ENCODE data around the gene ATL1. TPM values are rescaled to one million over a fixed set of nuclear protein-coding genes. Genes with fewer than 3 reads are reported as not detected.
A peak's percentile ranks its signal among the peaks of the same experiment; 100 is the strongest.

Gene ATL1
- total and polyA plus RNA-seq, 7 donors, result 3.2 to 22.5 (median 9.1) TPM

DNA sequence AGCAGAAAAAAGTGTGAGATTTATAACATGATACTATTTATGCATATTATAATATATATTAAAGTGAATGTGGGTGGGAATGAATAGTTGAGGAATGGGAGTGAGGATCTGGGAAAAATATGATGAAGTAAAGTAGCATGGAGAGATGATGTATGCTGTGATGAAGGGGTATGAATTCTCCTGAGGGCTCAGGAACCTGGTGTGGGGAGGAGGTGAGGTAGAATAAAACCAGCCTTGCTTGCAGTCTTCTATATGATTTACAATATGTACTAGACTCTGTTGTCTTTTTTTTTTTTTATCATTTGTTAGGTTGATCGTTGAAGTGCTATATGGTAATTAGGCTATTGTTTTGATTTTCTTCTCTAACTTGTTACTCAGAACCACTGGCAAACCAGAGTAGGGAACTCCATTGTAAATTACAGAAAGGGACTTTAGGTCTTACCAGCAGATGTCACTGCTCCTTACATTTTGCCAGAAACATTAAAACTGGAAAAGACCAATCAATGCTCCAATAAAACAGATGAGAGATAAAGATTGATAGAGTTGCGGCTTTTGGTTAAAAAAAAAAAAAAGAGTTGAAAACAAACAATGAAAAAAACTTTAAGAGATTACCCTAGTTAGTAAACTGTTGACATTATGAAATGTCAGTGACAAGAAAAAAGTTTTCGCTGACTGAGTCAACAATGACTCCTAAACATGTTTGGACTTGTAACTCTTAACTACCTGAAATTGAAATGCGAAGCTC, 39.9 kb downstream of the ATL1 start:
- DNase-seq, result no peak
- no peak overlapping the region for H3K4me3 ChIP-seq
- no peaks in the 10 kb centered on the region for H3K27me3 ChIP-seq
- TF ChIP-seq, protein P1, sequence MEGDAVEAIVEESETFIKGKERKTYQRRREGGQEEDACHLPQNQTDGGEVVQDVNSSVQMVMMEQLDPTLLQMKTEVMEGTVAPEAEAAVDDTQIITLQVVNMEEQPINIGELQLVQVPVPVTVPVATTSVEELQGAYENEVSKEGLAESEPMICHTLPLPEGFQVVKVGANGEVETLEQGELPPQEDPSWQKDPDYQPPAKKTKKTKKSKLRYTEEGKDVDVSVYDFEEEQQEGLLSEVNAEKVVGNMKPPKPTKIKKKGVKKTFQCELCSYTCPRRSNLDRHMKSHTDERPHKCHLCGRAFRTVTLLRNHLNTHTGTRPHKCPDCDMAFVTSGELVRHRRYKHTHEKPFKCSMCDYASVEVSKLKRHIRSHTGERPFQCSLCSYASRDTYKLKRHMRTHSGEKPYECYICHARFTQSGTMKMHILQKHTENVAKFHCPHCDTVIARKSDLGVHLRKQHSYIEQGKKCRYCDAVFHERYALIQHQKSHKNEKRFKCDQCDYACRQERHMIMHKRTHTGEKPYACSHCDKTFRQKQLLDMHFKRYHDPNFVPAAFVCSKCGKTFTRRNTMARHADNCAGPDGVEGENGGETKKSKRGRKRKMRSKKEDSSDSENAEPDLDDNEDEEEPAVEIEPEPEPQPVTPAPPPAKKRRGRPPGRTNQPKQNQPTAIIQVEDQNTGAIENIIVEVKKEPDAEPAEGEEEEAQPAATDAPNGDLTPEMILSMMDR (IDR thresholded peaks at IDR 0.05), result peak in 3 of 4 experiments; percentile 25 to 44 (median 33)
- TF ChIP-seq EP300 (IDR thresholded peaks at IDR 0.05) (no peak), POLR2AphosphoS5 (IDR thresholded peaks at IDR 0.05) (no peak)
- peaks cover 0 to 7% (median 0%) of the 10 kb centered on the region in 4 donors for H3K36me3 ChIP-seq
- H3K9me3 ChIP-seq, result no peaks in the 10 kb centered on the region
- intact Hi-C loops (cut with DNase I), result loop anchor here (5.0 kb wide), 2 partner anchors 112 to 177 kb away; no protein-coding TSS in a partner anchor
- no peak overlapping the region for H3K27ac ChIP-seq
- 11 to 55% methylated on average over 4 of the region's 4 CpGs for WGBS, 2 donors
- no peaks in the 10 kb centered on the region for H3K4me1 ChIP-seq

DNA sequence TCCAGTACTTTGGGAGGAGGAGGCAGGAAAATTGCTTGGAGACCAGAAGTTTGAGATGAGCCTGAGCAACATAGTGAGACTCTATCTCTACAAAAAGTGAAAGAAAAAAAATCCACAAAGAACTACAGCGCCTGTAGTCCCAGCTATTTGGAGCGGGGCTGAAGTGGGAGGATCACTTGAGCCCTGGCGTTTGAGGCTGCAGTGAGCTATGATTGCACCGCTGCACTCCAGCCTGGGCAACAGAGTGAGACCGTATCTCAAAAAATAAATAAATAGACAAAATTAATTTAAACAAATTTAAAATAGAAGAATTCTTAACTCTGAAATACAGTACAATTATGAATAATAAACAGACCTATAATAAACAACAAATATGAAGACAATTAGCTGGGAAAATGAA, 40.9 kb downstream of the ATL1 start:
- no peaks in the 10 kb centered on the region for H3K9me3 ChIP-seq
- peaks cover 0 to 6% (median 0%) of the 10 kb centered on the region in 4 donors for H3K36me3 ChIP-seq
- no peaks in the 10 kb centered on the region for H3K4me1 ChIP-seq
- TF ChIP-seq POLR2AphosphoS5 (IDR thresholded peaks at IDR 0.05), result no peak
- TF ChIP-seq EP300 (IDR thresholded peaks at IDR 0.05), result no peak
- TF ChIP-seq, protein P1 (IDR thresholded peaks at IDR 0.05), result no peak
- 87 to 90% methylated on average over 5 of the region's 5 CpGs for WGBS, 2 donors
- no peak overlapping the region for H3K4me3 ChIP-seq
- no peak for DNase-seq
- no peaks in the 10 kb centered on the region for H3K27me3 ChIP-seq
- intact Hi-C loops (cut with DNase I), result loop anchor here (5.0 kb wide), 2 partner anchors 111 to 176 kb away; no protein-coding TSS in a partner anchor
- no peak overlapping the region for H3K27ac ChIP-seq

DNA sequence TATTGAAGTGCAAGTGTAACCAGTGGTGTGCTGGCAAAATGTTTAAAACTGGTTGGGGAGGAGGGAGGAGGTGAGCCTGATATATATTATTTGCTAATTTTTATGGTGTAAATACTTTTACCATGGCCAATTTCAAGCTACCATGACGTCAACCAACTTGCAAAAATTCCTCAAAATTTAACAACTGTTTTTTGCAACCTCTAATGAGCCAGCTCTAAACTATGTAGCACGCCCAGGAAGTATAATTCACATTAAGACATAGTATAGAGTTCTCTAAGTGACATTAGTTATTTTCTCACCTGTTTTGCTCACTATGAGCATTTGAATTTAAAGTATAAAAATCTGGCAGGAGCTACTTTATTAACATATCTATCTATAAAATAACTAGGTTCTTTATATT, 41.4 kb downstream of the ATL1 start:
- Histone ChIP-seq H3K27ac (no peak overlapping the region), H3K27me3 (no peaks in the 10 kb centered on the region), H3K36me3 (peaks cover 0 to under 1% (median 0%) of the 10 kb centered on the region in 4 donors), H3K9me3 (no peaks in the 10 kb centered on the region), H3K4me1 (no peaks in the 10 kb centered on the region), H3K4me3 (no peak overlapping the region)
- DNase-seq, result no peak
- 85 to 91% methylated on average over 2 of the region's 2 CpGs for WGBS, 2 donors
- TF ChIP-seq, protein P1 (IDR thresholded peaks at IDR 0.05), result no peak
- no peak for TF ChIP-seq POLR2A (IDR thresholded peaks at IDR 0.05)
- TF ChIP-seq EP300 (IDR thresholded peaks at IDR 0.05), result no peak
- TF ChIP-seq POLR2AphosphoS5 (IDR thresholded peaks at IDR 0.05), result no peak
- intact Hi-C loops (cut with DNase I), result loop anchor here (5.0 kb wide), 2 partner anchors 111 to 176 kb away; no protein-coding TSS in a partner anchor

DNA sequence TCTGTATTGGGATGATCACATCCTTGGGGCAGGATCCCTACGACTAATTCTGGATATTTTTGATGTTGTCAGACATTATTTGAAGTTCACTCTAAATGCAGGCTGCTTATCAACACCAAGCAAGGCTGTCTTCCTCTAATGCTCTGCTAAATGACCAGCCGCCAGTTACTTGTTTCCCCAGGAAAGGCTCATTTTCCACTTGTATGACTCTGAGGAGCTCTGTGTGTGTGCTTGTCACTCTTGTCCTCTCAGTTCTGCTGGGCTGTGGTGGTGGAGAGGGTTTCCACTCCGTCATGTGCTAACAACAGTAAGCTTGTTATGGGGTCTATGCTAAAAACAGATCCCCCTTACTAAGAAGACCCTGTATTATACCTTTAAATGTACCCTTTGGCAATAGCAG, 42.1 kb downstream of the ATL1 start:
- Histone ChIP-seq H3K4me1 (no peaks in the 10 kb centered on the region), H3K36me3 (no peaks in the 10 kb centered on the region), H3K27ac (no peak overlapping the region), H3K4me3 (no peak overlapping the region), H3K9me3 (no peaks in the 10 kb centered on the region), H3K27me3 (no peaks in the 10 kb centered on the region)
- DNase-seq, result no peak
- intact Hi-C loops (cut with DNase I), result loop anchor here (5.0 kb wide), 2 partner anchors 110 to 175 kb away; no protein-coding TSS in a partner anchor
- TF ChIP-seq, protein P1 (IDR thresholded peaks at IDR 0.05), result no peak
- TF ChIP-seq POLR2AphosphoS5 (IDR thresholded peaks at IDR 0.05), result no peak
- WGBS, 2 donors, result 93 to 94% methylated on average over 3 of the region's 3 CpGs

Data from sigmoid colon (tissue), 7 donors.